Smooth muscle cell (in vitro differentiated cells): ENCODE measurements around the gene PLCH2. TPM values are rescaled to one million over a fixed set of nuclear protein-coding genes. Genes with fewer than 3 reads are reported as not detected.

Experiments
- DNase-seq: peaks from one replicate; lab custom pipeline; 2025; ENCODE audit not compliant: unreplicated experiment; lab: John Stamatoyannopoulos, UW
- H2AFZ ChIP-seq: fragments of 200-600 bp; sonication (generic); 2 replicates; pipeline ENCODE4 v1.6.0; 2016; ENCODE audit warnings: antibody characterized with exemption, low read depth, mild to moderate bottlenecking
- H3F3A ChIP-seq: fragments of 200-600 bp; sonication (generic); 2 replicates; pipeline ENCODE4 v1.6.0; 2017; ENCODE audit warnings: antibody characterized with exemption, low read depth
- H3K27ac ChIP-seq: fragments of 200-600 bp; sonication (generic); 2 replicates; pipeline ENCODE4 v1.5.1; 2016; ENCODE audit warnings: low read depth, mild to moderate bottlenecking
- H3K27me3 ChIP-seq: fragments of 200-600 bp; sonication (generic); 2 replicates; pipeline ENCODE4 v1.6.1; 2016; ENCODE audit warnings: low read depth, mild to moderate bottlenecking
- H3K36me3 ChIP-seq: fragments of 200-600 bp; sonication (generic); 2 replicates; pipeline ENCODE4 v1.5.1; 2016; ENCODE audit warnings: low read depth
- H3K4me1 ChIP-seq: fragments of 200-600 bp; sonication (generic); 2 replicates; pipeline ENCODE4 v1.5.1; 2016; ENCODE audit warnings: low read depth
- H3K4me2 ChIP-seq: fragments of 200-600 bp; sonication (generic); 2 replicates; pipeline ENCODE4 v1.6.0; 2016; ENCODE audit warnings: mild to moderate bottlenecking
- H3K4me3 ChIP-seq: fragments of 200-600 bp; sonication (generic); 2 replicates; pipeline ENCODE4 v1.5.1; 2016; ENCODE audit warnings: mild to moderate bottlenecking
- H3K79me2 ChIP-seq: fragments of 200-600 bp; sonication (generic); 2 replicates; pipeline ENCODE4 v1.6.0; 2016; ENCODE audit warnings: low read depth, mild to moderate bottlenecking
- H3K9ac ChIP-seq: fragments of 200-600 bp; sonication (generic); 2 replicates; pipeline ENCODE4 v1.6.0; 2016; ENCODE audit warnings: low read depth
- H3K9me3 ChIP-seq: fragments of 200-600 bp; sonication (generic); replicated peaks from 2 replicates; pipeline ENCODE4 v1.5.1; 2016; ENCODE audit warnings: low read depth
- H4K20me1 ChIP-seq: fragments of 200-600 bp; sonication (generic); 2 replicates; pipeline ENCODE4 v1.6.0; 2016; ENCODE audit warnings: low read depth
- WGBS: methylation state at CpG from one replicate; pipeline ENCODE4 v1.1.7; 2016; ENCODE audit warnings: low lambda C conversion rate; 5-methylcytosine and 5-hydroxymethylcytosine counted together
- polyA plus RNA-seq: library from polyadenylated mRNA; unstranded; fragments of >200 nt; fragmentation: Nextera tagmentation; extraction: Ambion mirVana; gene quantifications from 2 replicates; pipeline ENCODE4 v1.2.1, GENCODE V29; 2016
- total RNA-seq: library from RNA; depleted of rRNA; stranded (reverse); fragments of >200 nt; gene quantifications from 2 replicates; pipeline ENCODE4 v1.2.3, GENCODE V29; 2014
- TF ChIP-seq, protein P1 (sequence below): fragments of 200-600 bp; sonication (generic); IDR thresholded peaks from 2 replicates; pipeline ENCODE4 v1.5.1; 2017; ENCODE audit warnings: borderline replicate concordance, mild to moderate bottlenecking, antibody characterized with exemption; ENCODE audit not compliant: insufficient read depth, poor library complexity, severe bottlenecking

The PLCH2 gene
- total and polyA plus RNA-seq, 2 experiments from 2014 or later: 0.09 to 0.13 TPM

DNA sequence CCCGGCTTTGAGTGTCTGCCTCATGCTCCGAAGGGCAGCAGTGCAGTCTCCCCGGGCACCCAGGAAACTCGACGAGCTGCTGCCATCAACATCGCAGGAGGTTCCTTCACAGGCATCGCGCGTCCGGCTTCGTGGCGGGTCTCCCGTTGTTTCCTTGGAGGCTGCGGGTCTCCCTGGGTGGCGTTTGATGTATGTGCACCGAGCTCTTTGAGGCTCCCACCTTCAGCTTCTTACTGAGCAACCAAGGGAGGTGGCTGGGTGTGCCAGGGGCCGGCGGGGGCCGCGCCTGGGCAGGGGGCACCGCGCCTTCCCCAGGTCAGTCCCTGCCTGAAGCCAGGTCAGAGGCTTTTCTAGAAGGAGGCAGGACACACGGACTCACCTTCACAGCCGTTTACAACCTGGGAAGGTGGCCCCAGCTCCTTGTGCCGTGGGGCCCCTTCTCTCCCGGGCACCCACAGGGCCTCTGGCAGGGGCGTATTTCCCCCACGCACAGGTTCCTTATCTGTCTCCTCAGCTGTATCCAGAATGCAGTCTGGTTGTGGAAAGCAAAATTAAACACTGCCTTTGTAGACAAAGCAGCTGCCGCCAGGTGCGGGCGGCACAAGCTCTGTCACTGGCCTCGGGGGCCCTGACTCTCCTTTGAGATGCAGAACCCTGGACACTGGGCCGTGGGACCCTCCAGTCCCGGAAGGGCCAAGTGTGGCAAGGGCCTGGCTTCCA lies 42.0 kb upstream of the PLCH2 start:
- H3K4me3 ChIP-seq: no peak overlapping the region
- TF ChIP-seq, protein P1, sequence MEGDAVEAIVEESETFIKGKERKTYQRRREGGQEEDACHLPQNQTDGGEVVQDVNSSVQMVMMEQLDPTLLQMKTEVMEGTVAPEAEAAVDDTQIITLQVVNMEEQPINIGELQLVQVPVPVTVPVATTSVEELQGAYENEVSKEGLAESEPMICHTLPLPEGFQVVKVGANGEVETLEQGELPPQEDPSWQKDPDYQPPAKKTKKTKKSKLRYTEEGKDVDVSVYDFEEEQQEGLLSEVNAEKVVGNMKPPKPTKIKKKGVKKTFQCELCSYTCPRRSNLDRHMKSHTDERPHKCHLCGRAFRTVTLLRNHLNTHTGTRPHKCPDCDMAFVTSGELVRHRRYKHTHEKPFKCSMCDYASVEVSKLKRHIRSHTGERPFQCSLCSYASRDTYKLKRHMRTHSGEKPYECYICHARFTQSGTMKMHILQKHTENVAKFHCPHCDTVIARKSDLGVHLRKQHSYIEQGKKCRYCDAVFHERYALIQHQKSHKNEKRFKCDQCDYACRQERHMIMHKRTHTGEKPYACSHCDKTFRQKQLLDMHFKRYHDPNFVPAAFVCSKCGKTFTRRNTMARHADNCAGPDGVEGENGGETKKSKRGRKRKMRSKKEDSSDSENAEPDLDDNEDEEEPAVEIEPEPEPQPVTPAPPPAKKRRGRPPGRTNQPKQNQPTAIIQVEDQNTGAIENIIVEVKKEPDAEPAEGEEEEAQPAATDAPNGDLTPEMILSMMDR: no peak
- 91% methylated on average over 26 of the region's 34 CpGs for WGBS
- no peaks in the 10 kb centered on the region for H3F3A ChIP-seq
- H3K4me1 ChIP-seq: no peaks in the 10 kb centered on the region
- no peaks in the 10 kb centered on the region for H3K36me3 ChIP-seq
- H3K4me2 ChIP-seq: no peak overlapping the region
- H3K27ac ChIP-seq: no peak overlapping the region
- H3K79me2 ChIP-seq: no peaks in the 10 kb centered on the region
- H2AFZ ChIP-seq: no peak overlapping the region
- no peaks in the 10 kb centered on the region for H4K20me1 ChIP-seq
- DNase-seq: no peak
- no peaks in the 10 kb centered on the region for H3K9me3 ChIP-seq
- peaks cover 15% of the 10 kb centered on the region for H3K27me3 ChIP-seq
- no peak overlapping the region for H3K9ac ChIP-seq

DNA sequence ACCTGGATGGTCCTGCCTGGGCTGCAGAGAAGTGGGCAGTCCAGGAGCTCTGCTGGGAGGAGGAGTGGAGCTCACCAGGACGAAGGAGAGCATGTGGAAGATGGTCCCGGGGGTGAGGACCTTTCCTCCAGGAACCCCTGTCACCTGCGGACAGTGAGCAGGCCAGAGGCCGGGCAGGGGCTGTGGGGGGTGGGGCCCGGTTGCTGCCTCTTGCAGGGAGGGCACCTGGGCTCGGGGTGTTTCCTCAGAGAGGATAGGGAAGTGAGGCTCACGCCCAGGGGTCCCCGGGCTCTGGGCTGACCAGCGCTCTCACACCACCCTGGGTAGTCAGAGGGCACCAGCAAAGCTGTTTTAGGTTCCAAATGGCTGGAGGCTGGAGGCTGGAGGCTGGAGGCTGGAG lies 41.0 kb upstream of the PLCH2 start:
- Histone ChIP-seq H3F3A (no peaks in the 10 kb centered on the region), H3K79me2 (no peaks in the 10 kb centered on the region), H3K4me3 (no peak overlapping the region), H3K4me2 (no peak overlapping the region), H4K20me1 (no peaks in the 10 kb centered on the region), H3K36me3 (no peaks in the 10 kb centered on the region), H3K27ac (no peak overlapping the region), H2AFZ (no peak overlapping the region), H3K27me3 (peaks cover 15% of the 10 kb centered on the region), H3K4me1 (no peaks in the 10 kb centered on the region), H3K9ac (no peak overlapping the region), H3K9me3 (no peaks in the 10 kb centered on the region)
- WGBS: 83% methylated on average over 7 of the region's 9 CpGs
- TF ChIP-seq, protein P1: no peak
- no peak for DNase-seq

DNA sequence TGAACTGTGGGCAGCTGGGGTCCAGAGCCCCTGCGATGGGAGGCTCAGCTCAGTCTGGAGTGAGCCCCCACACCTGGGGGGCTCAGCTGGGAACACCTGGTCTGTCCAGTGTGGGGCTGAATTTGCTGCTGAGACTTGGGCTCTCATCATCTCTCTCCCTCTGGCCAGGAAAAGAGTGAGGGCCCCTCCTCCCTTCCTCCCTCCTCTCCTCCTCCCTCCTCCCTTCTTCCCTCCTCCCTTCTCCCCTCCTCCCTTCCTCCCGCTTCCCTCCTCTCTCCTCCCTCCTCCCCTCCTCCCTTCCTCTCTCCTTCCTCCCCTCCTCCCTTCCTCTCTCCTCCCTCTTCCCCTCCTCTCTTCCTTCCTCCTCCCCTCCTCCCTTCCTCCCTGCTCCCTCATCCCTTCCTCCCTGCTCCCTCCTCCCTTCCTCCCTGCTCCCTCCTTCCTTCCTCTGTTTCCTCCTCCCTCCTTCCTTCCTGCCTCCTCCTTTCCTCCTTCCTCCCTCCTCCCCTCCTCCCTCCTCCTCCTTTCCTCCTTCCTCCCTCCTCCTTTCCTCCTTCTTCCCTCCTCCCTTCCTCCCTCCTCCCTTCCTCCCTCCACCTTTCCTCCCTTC lies 40.2 kb upstream of the PLCH2 start:
- Histone ChIP-seq H3K4me3 (no peak overlapping the region), H3K79me2 (no peaks in the 10 kb centered on the region), H3K27ac (no peak overlapping the region), H3K9me3 (no peaks in the 10 kb centered on the region), H3K27me3 (peaks cover 15% of the 10 kb centered on the region), H2AFZ (no peak overlapping the region), H4K20me1 (no peaks in the 10 kb centered on the region), H3K4me1 (no peaks in the 10 kb centered on the region), H3K9ac (no peak overlapping the region), H3K36me3 (no peaks in the 10 kb centered on the region), H3F3A (no peaks in the 10 kb centered on the region), H3K4me2 (no peak overlapping the region)
- TF ChIP-seq, protein P1: no peak
- 89% methylated on average over 1 of the region's 2 CpGs for WGBS
- no peak for DNase-seq

DNA sequence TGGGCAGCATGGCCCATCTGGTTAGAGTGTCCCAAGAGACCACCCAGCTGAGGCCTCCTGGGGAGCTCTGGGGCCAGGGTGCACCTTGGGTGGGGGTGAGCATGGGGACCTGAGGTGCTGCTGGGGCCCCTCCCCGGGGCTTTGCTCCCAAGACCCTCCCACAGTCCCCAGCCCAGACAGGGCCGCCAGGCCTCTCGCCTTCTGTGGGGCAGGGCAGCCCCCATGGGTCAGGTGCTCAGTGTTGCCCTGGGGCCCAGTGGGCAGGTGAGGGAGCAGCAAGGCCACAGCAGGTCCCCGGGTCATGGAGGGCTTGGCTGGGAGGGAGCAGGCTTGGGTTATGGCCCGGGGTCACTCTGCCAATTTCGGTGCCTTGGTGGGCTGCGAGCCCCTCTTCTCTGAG lies 39.2 kb upstream of the PLCH2 start:
- no peaks in the 10 kb centered on the region for H4K20me1 ChIP-seq
- no peak overlapping the region for H3K27ac ChIP-seq
- no peaks in the 10 kb centered on the region for H3K4me1 ChIP-seq
- no peak overlapping the region for H3K4me3 ChIP-seq
- H3K36me3 ChIP-seq: no peaks in the 10 kb centered on the region
- H3K9ac ChIP-seq: no peak overlapping the region
- TF ChIP-seq, protein P1: no peak
- H2AFZ ChIP-seq: no peak overlapping the region
- 82% methylated on average over 7 of the region's 7 CpGs for WGBS
- H3K79me2 ChIP-seq: no peaks in the 10 kb centered on the region
- DNase-seq: no peak
- no peaks in the 10 kb centered on the region for H3K9me3 ChIP-seq
- H3K27me3 ChIP-seq: peaks cover 22% of the 10 kb centered on the region
- no peak overlapping the region for H3K4me2 ChIP-seq
- no peaks in the 10 kb centered on the region for H3F3A ChIP-seq
